Trophoblast cell (in vitro differentiated cells and primary cell): ENCODE data around the gene MFAP4.

Experiments used
- DNase-seq, 2 donors: peaks; one replicate each; pipeline ENCODE4 v3.0.0-alpha.2; 2016
- H2AFZ ChIP-seq: 2 replicates; pipeline ENCODE4 v1.6.1; 2013; ENCODE audit warnings: low read length, moderate library complexity, mild to moderate bottlenecking; ENCODE audit not compliant: insufficient read depth, poor library complexity
- H2AK5ac ChIP-seq: 2 replicates; pipeline ENCODE4 v1.6.1; 2013; ENCODE audit warnings: mild to moderate bottlenecking, low read length
- H2BK120ac ChIP-seq: 2 replicates; pipeline ENCODE4 v1.6.1; 2013; ENCODE audit warnings: low read length, mild to moderate bottlenecking, moderate library complexity; ENCODE audit not compliant: insufficient read depth, poor library complexity
- H2BK12ac ChIP-seq: 2 replicates; pipeline ENCODE4 v1.6.1; 2013; ENCODE audit warnings: mild to moderate bottlenecking, low read length, moderate library complexity
- H2BK5ac ChIP-seq: 2 replicates; pipeline ENCODE4 v1.6.1; 2013; ENCODE audit warnings: low read length, low read depth, moderate library complexity, mild to moderate bottlenecking; ENCODE audit not compliant: poor library complexity
- H3K14ac ChIP-seq: 2 replicates; pipeline ENCODE4 v1.6.1; 2013; ENCODE audit warnings: mild to moderate bottlenecking, low read length
- H3K18ac ChIP-seq: 2 replicates; pipeline ENCODE4 v1.6.1; 2013; ENCODE audit warnings: mild to moderate bottlenecking, low read length
- H3K23ac ChIP-seq: 2 replicates; pipeline ENCODE4 v1.6.1; 2013; ENCODE audit warnings: low read length
- H3K27ac ChIP-seq: 2 replicates; pipeline ENCODE4 v1.5.1; 2013; ENCODE audit warnings: low read depth, mild to moderate bottlenecking, inconsistent platforms, low read length, moderate library complexity
- H3K27me3 ChIP-seq: 2 replicates; pipeline ENCODE4 v1.6.1; 2013; ENCODE audit warnings: inconsistent platforms, mild to moderate bottlenecking, low read length, moderate library complexity; ENCODE audit not compliant: insufficient read depth
- H3K36me3 ChIP-seq, 2 experiments: 1 replicate in 1 of 2; 2 replicates in 1 of 2; pipeline ENCODE4 v1.6.1; 2013; ENCODE audit warnings: low read length in 2 of 2, mild to moderate bottlenecking in 2 of 2, moderate library complexity in 1 of 2; ENCODE audit not compliant: insufficient read depth in 2 of 2, control insufficient read depth in 1 of 2
- H3K4ac ChIP-seq: 2 replicates; pipeline ENCODE4 v1.6.1; 2013; ENCODE audit warnings: low read depth, mild to moderate bottlenecking, low read length, moderate library complexity
- H3K4me1 ChIP-seq, 2 experiments: 1 replicate in 1 of 2; 2 replicates in 1 of 2; pipeline ENCODE4 v1.6.1; 2013; ENCODE audit warnings: low read length in 2 of 2, mild to moderate bottlenecking in 2 of 2, moderate library complexity in 1 of 2; ENCODE audit not compliant: insufficient read depth in 2 of 2, control insufficient read depth in 1 of 2
- H3K4me2 ChIP-seq: 2 replicates; pipeline ENCODE4 v1.6.1; 2013; ENCODE audit warnings: inconsistent platforms, mild to moderate bottlenecking, low read length, moderate library complexity
- H3K4me3 ChIP-seq: 2 replicates; pipeline ENCODE4 v1.5.1; 2013; ENCODE audit warnings: mild to moderate bottlenecking, low read depth, low read length, inconsistent platforms
- H3K79me1 ChIP-seq: one replicate; pipeline ENCODE4 v1.6.1; 2013; ENCODE audit warnings: low read length
- H3K79me2 ChIP-seq: 2 replicates; pipeline ENCODE4 v1.6.1; 2013; ENCODE audit warnings: low read length, mild to moderate bottlenecking; ENCODE audit not compliant: control insufficient read depth, insufficient read depth, poor library complexity
- H3K9ac ChIP-seq: 2 replicates; pipeline ENCODE4 v1.6.1; 2013; ENCODE audit warnings: mild to moderate bottlenecking, low read length
- H3K9me3 ChIP-seq: 2 replicates; pipeline ENCODE4 v1.6.1; 2013; ENCODE audit warnings: low read depth, mild to moderate bottlenecking, control low read depth, inconsistent platforms, low read length; ENCODE audit not compliant: insufficient read depth
- H4K12ac ChIP-seq: 2 replicates; pipeline ENCODE4 v1.6.1; 2013; ENCODE audit warnings: low read depth, mild to moderate bottlenecking, low read length, moderate library complexity
- H4K8ac ChIP-seq: 2 replicates; pipeline ENCODE4 v1.6.1; 2013; ENCODE audit warnings: low read depth, mild to moderate bottlenecking, low read length, moderate library complexity
- H4K91ac ChIP-seq: one replicate; pipeline ENCODE4 v1.6.1; 2013; ENCODE audit warnings: low read depth, mild to moderate bottlenecking, low read length, moderate library complexity
- WGBS: extraction: QIAGEN DNeasy Blood & Tissue Kit; methylation state at CpG from one replicate; pipeline ENCODE4 v1.1.7; 2013; ENCODE audit warnings: missing lambda C conversion rate; ENCODE audit not compliant: insufficient read length, insufficient coverage; ENCODE audit errors: extremely low coverage; 5-methylcytosine and 5-hydroxymethylcytosine counted together

MFAP4 gene

DNA sequence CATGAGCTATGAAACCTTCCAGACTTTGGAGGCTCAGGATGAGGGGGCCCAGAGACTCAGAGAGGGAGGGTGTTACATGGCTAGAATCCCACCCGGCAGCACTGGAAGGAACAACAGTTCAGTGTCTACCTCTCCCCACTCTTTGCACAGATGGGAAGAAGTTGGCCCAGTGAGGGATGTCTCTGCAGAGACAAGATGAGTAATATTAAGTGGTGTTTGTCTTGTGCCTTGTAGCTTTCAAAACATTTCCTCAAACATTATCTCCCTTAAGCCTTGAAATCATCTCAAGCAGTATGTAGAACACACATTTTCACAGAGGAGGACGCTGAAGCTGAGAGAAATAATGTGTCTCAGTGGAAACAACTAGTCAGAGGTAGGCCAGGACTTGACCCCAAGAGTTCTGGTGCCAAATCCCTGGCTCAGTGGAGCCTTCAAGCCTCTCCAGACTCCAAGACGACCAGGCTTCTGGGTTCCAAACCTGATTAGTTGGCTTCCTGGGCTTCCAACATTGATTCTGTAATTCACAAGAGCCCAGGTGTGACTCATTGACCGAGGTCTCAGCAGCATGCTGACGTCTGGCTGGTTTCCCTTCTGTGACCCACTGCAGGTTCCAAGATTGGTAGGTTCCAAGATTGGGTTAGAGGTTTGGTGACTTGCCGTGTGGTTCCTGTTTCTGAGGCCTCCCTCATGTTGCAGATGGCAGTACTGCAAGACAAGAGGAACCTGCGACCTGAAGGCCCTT is 31.4 kb upstream of the MFAP4 start:
- H2AK5ac ChIP-seq = no peak overlapping the region
- H4K12ac ChIP-seq = no peak overlapping the region
- H3K18ac ChIP-seq = no peak overlapping the region
- DNase-seq = no peak
- H3K27me3 ChIP-seq = no peaks in the 10 kb centered on the region
- H2BK120ac ChIP-seq = no peak overlapping the region
- H3K14ac ChIP-seq = no peak overlapping the region
- H2BK12ac ChIP-seq = no peak overlapping the region
- H3K79me1 ChIP-seq = no peaks in the 10 kb centered on the region
- H3K9ac ChIP-seq = no peak overlapping the region
- no peak overlapping the region for H3K23ac ChIP-seq
- H3K79me2 ChIP-seq = no peaks in the 10 kb centered on the region
- H2BK5ac ChIP-seq = no peak overlapping the region
- H2AFZ ChIP-seq = no peak overlapping the region
- no peak overlapping the region for H3K4me3 ChIP-seq
- no peak overlapping the region for H3K27ac ChIP-seq
- no peak overlapping the region for H3K4ac ChIP-seq
- no peak overlapping the region for H4K8ac ChIP-seq
- no peaks in the 10 kb centered on the region for H3K9me3 ChIP-seq
- no peak overlapping the region for H4K91ac ChIP-seq
- no peak overlapping the region for H3K4me2 ChIP-seq
- no CpG with 5 or more reads among the region's 7 CpGs for WGBS
- no peaks in the 10 kb centered on the region for H3K4me1 ChIP-seq
- no peaks in the 10 kb centered on the region for H3K36me3 ChIP-seq

DNA sequence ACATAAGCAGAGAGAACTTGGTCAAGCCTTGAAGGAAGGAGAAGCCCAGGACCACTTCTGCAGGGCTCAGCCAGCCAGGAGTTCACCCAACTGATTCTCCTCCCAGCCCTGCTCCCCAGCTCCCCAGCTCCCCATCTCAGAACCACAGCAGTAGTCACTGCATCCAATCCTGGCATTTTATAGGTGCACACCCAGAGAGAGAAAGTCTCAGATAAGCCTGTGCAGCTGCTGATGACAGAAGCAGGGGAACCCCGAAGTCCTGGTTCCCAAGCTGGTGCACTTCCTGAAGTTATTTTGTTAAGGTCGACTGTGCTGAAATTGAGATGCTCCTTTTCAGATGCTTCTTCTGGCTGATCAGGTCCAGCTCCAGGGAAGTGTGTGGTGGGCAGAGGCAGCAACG is 30.6 kb upstream of the MFAP4 start:
- no peaks in the 10 kb centered on the region for H3K36me3 ChIP-seq
- no peaks in the 10 kb centered on the region for H3K4me1 ChIP-seq
- H3K18ac ChIP-seq = no peak overlapping the region
- no peak overlapping the region for H3K9ac ChIP-seq
- H3K23ac ChIP-seq = no peak overlapping the region
- no peak overlapping the region for H2BK12ac ChIP-seq
- no peaks in the 10 kb centered on the region for H3K9me3 ChIP-seq
- no peaks in the 10 kb centered on the region for H3K79me1 ChIP-seq
- no peak overlapping the region for H3K4me2 ChIP-seq
- H2BK120ac ChIP-seq = no peak overlapping the region
- no CpG with 5 or more reads among the region's 3 CpGs for WGBS
- H2AK5ac ChIP-seq = no peak overlapping the region
- no peak overlapping the region for H4K91ac ChIP-seq
- no peak overlapping the region for H3K14ac ChIP-seq
- H3K79me2 ChIP-seq = no peaks in the 10 kb centered on the region
- DNase-seq = no peak
- H3K27me3 ChIP-seq = no peaks in the 10 kb centered on the region
- H3K27ac ChIP-seq = no peak overlapping the region
- H4K8ac ChIP-seq = no peak overlapping the region
- no peak overlapping the region for H3K4me3 ChIP-seq
- no peak overlapping the region for H2BK5ac ChIP-seq
- no peak overlapping the region for H2AFZ ChIP-seq
- H3K4ac ChIP-seq = no peak overlapping the region
- H4K12ac ChIP-seq = no peak overlapping the region

DNA sequence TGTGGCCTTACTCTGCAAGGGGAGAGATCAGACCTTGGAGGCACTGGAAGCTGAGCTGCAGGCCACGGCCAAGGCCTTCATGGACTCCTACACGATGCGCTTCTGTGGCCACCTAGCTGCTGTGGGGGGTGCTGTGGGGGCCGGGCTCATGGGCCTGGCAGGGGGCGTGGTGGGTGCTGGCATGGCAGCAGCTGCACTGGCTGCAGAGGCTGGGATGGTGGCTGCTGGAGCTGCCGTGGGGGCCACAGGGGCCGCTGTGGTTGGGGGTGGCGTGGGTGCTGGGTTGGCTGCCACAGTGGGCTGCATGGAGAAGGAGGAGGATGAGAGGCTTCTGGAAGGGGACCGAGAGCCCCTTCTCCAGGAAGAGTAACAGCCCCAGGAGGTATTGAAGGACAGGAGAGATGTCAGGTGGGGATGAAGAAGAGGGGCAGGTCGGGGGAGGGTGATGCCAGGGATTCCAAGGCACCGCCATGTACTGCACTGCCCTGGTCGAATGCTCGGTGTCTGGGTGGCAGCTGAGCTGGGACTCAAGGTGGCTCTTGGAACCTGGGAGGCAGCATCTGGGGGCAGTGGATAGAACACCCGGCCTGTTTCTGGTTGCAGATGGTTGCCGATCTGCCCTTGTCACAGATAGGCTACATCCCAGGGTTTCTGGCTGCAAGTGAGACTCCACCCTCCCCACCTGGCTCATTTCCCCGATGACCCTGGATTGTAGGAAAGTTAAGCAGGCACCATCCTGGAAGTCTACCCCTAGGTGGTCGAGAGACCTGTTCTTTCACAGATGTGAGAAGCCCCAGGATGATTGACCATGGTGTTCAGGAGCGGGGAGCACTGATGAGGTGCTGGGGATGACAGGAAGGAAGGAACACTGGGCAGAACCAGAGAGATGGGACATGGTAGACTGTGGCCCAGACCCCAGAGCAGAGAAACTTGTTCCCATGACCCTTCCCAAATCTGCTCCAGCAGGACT is 29.1 kb upstream of the MFAP4 start:
- no CpG with 5 or more reads among the region's 18 CpGs for WGBS
- DNase-seq = no peak

DNA sequence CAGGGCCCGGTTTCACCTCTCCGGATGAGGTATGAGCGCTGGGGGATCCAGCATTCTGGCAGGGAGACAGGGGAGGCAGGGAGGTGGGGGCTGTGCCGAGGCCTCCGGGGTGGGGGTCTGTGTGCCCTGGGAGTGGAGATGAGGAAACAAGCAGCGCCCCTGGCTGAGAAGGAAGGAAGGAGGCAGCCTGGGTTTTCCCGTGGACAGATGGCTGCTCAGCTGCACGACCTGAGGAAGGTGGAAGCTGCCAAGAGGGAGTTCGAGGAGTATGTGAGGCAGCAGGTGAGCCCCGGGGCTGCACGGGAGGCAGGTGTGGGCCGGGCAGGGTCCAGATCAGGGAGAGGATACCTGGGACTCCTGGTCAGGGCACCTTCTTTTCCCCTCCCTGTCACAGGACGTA is 28.3 kb upstream of the MFAP4 start:
- H3K79me2 ChIP-seq = no peaks in the 10 kb centered on the region
- H2BK120ac ChIP-seq = no peak overlapping the region
- no peak overlapping the region for H2AK5ac ChIP-seq
- H2BK12ac ChIP-seq = no peak overlapping the region
- no peak overlapping the region for H4K91ac ChIP-seq
- H3K18ac ChIP-seq = no peak overlapping the region
- H3K4ac ChIP-seq = no peak overlapping the region
- H3K9ac ChIP-seq = no peak overlapping the region
- H3K4me3 ChIP-seq = no peak overlapping the region
- no peak overlapping the region for H4K8ac ChIP-seq
- WGBS = no CpG with 5 or more reads among the region's 13 CpGs
- no peak overlapping the region for H4K12ac ChIP-seq
- H2BK5ac ChIP-seq = no peak overlapping the region
- H3K9me3 ChIP-seq = no peaks in the 10 kb centered on the region
- no peaks in the 10 kb centered on the region for H3K27me3 ChIP-seq
- H3K4me1 ChIP-seq = no peaks in the 10 kb centered on the region
- H3K36me3 ChIP-seq = no peaks in the 10 kb centered on the region
- no peak for DNase-seq
- no peak overlapping the region for H3K27ac ChIP-seq
- no peaks in the 10 kb centered on the region for H3K79me1 ChIP-seq
- H3K4me2 ChIP-seq = no peak overlapping the region
- no peak overlapping the region for H3K14ac ChIP-seq
- no peak overlapping the region for H3K23ac ChIP-seq
- no peak overlapping the region for H2AFZ ChIP-seq

More for the DNA sequence above, 29.1 kb upstream of the MFAP4 start:
- no peak overlapping the region for H3K9ac ChIP-seq
- no peak overlapping the region for H4K91ac ChIP-seq
- no peak overlapping the region for H3K4me3 ChIP-seq
- no peak overlapping the region for H2BK5ac ChIP-seq
- no peak overlapping the region for H3K4me2 ChIP-seq
- no peaks in the 10 kb centered on the region for H3K79me1 ChIP-seq
- no peak overlapping the region for H4K8ac ChIP-seq
- H2AFZ ChIP-seq = no peak overlapping the region
- H3K18ac ChIP-seq = no peak overlapping the region
- H3K36me3 ChIP-seq = no peaks in the 10 kb centered on the region
- no peak overlapping the region for H4K12ac ChIP-seq
- no peaks in the 10 kb centered on the region for H3K79me2 ChIP-seq
- no peak overlapping the region for H3K23ac ChIP-seq
- no peaks in the 10 kb centered on the region for H3K27me3 ChIP-seq
- no peak overlapping the region for H2BK120ac ChIP-seq
- H2BK12ac ChIP-seq = no peak overlapping the region
- no peak overlapping the region for H3K14ac ChIP-seq
- H3K4ac ChIP-seq = no peak overlapping the region
- no peak overlapping the region for H3K27ac ChIP-seq
- H3K4me1 ChIP-seq = no peaks in the 10 kb centered on the region
- H2AK5ac ChIP-seq = no peak overlapping the region
- H3K9me3 ChIP-seq = no peaks in the 10 kb centered on the region
